ENCODE data around the gene JPH2.
"Not testable (repeated sequence)": the region's sequence is repeated elsewhere in the genome, so short reads cannot be mapped to it uniquely, and the experiment has no call there.

Gene JPH2

DNA sequence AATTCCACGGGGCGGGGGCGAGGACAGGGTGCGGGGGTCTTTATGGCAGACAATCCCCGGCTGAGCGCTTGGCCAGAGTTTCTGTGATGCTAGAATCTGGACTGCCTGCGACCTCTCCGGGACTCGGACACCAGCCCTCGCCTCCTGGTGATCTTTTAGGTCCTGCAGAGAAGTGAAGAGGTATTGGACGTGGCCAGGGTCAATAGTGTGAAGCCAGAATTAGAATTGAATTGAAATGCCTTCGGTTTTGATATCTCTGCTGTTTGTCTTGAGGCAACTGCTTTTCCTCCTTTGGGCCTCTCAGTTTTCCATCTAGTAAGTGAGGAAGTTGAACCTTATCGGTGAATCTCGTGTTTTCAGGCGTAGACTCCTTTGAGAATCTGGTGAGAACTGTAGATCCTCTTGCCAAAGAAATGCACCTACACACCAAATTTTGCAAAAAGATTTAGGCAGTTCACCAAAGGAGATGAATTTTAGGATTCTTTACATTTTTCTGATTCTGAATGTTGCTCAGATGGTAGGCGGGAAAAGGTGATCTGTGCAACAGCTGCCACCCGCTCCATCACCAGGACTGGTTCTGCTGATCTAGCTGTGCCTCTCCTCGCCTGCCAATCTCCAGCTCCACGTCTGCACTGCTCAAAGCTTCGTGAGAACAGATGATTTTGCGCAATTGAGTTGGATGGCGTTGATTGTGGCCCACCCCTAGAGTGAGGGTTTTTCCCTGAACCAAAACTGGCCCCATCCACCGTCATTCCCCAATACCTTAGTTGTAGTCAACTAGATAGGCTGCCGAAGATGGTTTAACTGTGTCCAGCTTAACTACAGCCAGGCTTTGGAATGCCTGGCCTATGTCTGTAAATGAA lies 24.4 kb upstream of the JPH2 start:
- DNase-seq = peak in 1 of 2 experiments; percentile 51

GRCh38 chr20:44210406-44211176 lies 23.6 kb upstream of the JPH2 start, which contains the start of gene OSER1:
Gene OSER1 (minus strand): TSS chr20:44210771. CDS start chr20:44206957, 3,814 bp downstream.
- peak; percentile 94 to 99 for DNase-seq

- peak in 1 of 2 experiments; percentile 34 for DNase-seq
Measured at GRCh38 chr20:44209686-44210405, 22.9 kb upstream of the JPH2 start.

GRCh38 chr20:44208770-44209169 lies 21.8 kb upstream of the JPH2 start:
- peak in 1 of 2 experiments; percentile 32 for DNase-seq

- peak in 1 of 2 experiments; percentile 14 for DNase-seq
Measured at GRCh38 chr20:44208165-44208564, 21.2 kb upstream of the JPH2 start.

DNA sequence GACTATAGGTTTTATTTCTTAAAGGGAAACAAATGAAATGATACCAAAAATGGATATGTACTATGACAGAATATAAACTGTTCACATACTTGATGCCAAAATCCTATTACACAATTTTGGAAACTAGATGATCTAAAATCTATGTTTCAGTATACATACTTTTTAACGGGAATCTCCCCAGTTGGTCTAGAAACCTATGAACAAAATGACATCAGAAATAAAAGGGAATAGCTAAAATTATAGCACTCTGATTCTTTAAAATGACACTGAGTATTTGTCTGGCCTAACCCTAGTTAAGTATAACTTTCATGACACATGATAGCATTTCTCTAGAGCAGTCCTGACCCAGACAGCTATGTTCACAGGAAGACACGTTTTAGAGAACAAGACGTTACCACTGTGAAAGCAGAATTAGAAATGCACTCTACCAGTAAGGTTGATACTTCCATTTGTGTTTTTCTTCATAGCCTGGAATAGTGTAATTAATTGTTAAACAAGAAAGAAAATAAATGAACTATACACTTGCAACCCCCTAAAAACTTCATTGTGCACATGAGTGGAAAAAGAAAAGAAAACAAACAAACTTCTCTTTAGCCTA lies 20.2 kb upstream of the JPH2 start:
- DNase-seq = no peak

GRCh38 chr20:44206132-44206531 lies 19.1 kb upstream of the JPH2 start:
- no peak for DNase-seq

GRCh38 chr20:44204832-44205215 lies 17.8 kb upstream of the JPH2 start:
- no peak for DNase-seq

GRCh38 chr20:44204156-44204831 lies 17.3 kb upstream of the JPH2 start:
- peak; percentile 77 to 95 for DNase-seq

GRCh38 chr20:44203161-44203560 lies 16.2 kb upstream of the JPH2 start:
- DNase-seq = no peak

- DNase-seq = no peak
Measured at GRCh38 chr20:44200983-44201382, 14.0 kb upstream of the JPH2 start.

- no peak for DNase-seq
Measured at GRCh38 chr20:44200371-44200770, 13.4 kb upstream of the JPH2 start.

DNA sequence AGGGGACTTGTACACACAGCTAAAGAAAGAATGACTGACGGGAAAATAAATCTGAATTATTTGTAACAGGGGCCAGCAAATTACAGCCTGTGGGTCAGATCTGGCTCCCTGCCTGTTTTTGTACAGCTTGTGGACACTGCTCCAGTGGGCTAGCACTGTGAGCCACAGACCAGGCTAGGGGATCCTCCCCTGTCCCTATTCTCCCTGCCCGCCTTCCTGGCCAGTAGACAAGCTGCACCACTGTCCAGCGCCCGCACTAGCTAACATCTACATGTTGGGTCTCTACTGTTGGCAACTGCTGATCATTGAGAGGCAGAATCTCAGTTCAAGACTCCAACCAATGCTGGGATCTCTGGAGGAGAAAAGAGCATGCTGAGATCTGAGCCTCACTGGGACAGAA lies 12.9 kb upstream of the JPH2 start:
- no peak for DNase-seq

- DNase-seq = no peak
Measured at GRCh38 chr20:44198872-44199271, 11.9 kb upstream of the JPH2 start.

DNA sequence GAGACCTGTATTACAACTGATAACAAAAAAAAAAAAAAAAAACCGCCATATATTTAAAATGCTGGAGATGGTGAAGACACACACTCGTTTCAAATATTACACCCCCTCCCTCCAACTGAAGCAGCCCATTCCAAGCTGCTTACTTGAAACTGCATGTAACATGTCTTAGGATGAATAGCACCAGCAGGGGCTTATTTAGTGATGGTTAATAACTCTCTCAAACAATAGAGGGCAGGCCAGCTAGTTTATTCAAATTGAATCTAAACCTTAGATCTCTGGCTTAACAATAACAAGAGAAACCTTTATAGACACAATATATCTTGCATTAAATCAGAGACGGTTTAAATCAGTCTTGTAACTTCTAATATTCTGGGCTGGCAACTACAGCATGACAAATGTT lies 9.3 kb upstream of the JPH2 start:
- peak in 1 of 2 experiments; percentile 29 for DNase-seq

GRCh38 chr20:44195605-44196004 lies 8.6 kb upstream of the JPH2 start:
- DNase-seq = no peak

DNA sequence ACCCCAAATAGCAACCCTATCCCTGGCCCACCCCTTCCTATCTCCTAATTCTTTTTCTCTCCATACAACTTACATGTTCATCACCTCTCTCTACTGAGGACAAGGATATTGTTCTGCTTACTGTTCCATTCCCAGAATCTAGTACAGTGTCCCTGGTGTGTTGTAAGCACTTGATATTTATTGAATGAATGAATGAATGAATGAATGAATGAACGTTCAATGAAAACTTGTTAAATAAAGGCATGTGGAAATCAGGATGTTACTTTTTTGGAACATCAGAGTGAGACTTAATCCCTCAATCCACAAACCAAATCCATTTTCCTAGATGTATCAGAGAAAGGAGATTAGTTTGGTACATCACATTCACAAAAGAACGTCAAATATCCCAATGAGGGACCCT lies 6.8 kb upstream of the JPH2 start:
- DNase-seq = no peak

DNA sequence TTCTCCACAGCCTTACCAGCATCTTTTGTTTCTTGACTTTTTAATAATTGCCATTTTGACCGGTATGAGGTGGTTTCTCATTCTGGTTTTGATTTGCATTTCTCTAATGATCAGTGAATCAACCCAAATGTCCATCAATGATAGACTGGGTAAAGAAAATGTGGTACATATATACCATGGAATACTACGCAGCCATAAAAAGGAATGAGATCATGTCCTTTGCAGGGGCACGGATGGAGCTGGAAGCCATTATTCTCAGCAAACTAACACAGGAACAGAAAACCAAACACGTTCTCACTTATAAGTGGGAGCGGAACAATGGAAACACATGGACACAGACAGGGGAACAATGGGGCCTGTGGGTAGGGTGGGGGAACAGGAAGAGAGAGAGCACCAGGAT lies 4.7 kb upstream of the JPH2 start:
- not testable (repeated sequence) for DNase-seq

DNA sequence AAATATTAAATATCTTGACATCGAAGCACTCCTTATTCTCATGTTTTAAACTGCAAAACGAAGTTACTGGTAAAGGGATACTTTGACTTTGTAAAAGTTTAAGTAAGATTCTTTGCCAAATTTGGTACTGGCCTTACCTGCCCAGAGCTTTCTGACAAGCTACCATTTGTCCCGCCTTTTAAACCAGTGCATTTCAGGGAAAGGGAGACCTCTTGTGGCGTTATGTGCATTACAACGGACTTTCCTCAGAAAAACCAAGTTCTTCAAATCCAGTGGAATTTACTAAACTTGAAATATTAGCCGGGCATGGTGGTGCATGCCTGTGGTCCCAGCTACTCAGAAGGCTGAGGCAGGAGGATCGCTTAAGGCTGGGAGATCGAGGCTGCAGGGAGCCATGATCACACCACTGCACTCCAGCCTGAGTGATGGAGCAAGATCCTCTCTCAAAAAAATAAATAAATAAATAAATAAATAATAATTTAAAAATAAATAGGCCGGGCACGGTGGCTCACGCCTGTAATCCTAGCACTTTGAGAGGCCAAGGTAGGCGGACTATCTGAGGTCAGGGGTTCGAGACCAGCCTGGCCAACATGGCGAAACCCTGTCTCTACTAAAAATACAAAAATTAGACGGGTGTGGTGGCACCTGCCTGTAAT lies 3.3 kb upstream of the JPH2 start:
- peak; percentile 49 to 68 for DNase-seq

GRCh38 chr20:44188752-44189151 lies 1.8 kb upstream of the JPH2 start:
- no peak for DNase-seq
